Posterior cingulate gyrus (tissue), 11 donors: ENCODE data around the gene ARMCX4.
"Not testable (repeated sequence)": the region's sequence is repeated elsewhere in the genome, so short reads cannot be mapped to it uniquely, and the experiment has no call there.

Source experiments
- DNase-seq, 10 donors: peaks; one replicate each; pipeline versions ENCODE4 v3.0.0 to v3.0.0-alpha.2; 2020 to 2021; ENCODE audit warnings: mixed read lengths in 3 of 10
- intact Hi-C: fragments of 100-400 bp; cut with DNase I; formaldehyde crosslinking; loops from one replicate; pipeline ENCODE4 v1.15.1; 2023

The ARMCX4 gene

GRCh38 chrX:101485212-101485949, at the start of gene ARMCX4:
Gene ARMCX4 (plus strand): TSS chrX:101485456. CDS start chrX:101488590, 3,134 bp downstream.
- intact Hi-C loops, result loop anchor here (10.0 kb wide), 1 partner anchor 71 kb away; no protein-coding TSS in a partner anchor
- DNase-seq, result peak; percentile 58 to 97 (median 74)

GRCh38 chrX:101442085-101442484, 43.2 kb upstream of the ARMCX4 start:
- intact Hi-C loops, result no loop called here

GRCh38 chrX:101449279-101449678, 36.0 kb upstream of the ARMCX4 start:
- intact Hi-C loops, result no loop called here
- DNase-seq, result no peak

More at GRCh38 chrX:101442085-101442484, 43.2 kb upstream of the ARMCX4 start:
- DNase-seq, result no peak

GRCh38 chrX:101450085-101450484, 35.2 kb upstream of the ARMCX4 start:
- DNase-seq, result no peak
- intact Hi-C loops, result no loop called here

- intact Hi-C loops, result no loop called here
- peak in 1 of 10 donors; percentile 35 for DNase-seq
Measured at GRCh38 chrX:101450961-101451360, 34.3 kb upstream of the ARMCX4 start.

- intact Hi-C loops, result no loop called here
- no peak for DNase-seq
Measured at GRCh38 chrX:101452056-101452455, 33.2 kb upstream of the ARMCX4 start.

GRCh38 chrX:101460669-101461068, 24.6 kb upstream of the ARMCX4 start:
- no peak for DNase-seq
- intact Hi-C loops, result no loop called here

GRCh38 chrX:101462892-101463291, 22.4 kb upstream of the ARMCX4 start:
- intact Hi-C loops, result no loop called here
- DNase-seq, result no peak

- DNase-seq, result no peak
- intact Hi-C loops, result no loop called here
Measured at GRCh38 chrX:101478366-101478765, 6.9 kb upstream of the ARMCX4 start.

GRCh38 chrX:101482296-101482695, 3.0 kb upstream of the ARMCX4 start:
- DNase-seq, result no peak
- intact Hi-C loops, result loop anchor here (10.0 kb wide), 1 partner anchor 67 kb away; no protein-coding TSS in a partner anchor

- DNase-seq, result no peak
- intact Hi-C loops, result loop anchor here (10.0 kb wide), 1 partner anchor 69 kb away; no protein-coding TSS in a partner anchor
Measured at GRCh38 chrX:101483705-101484104, 1.6 kb upstream of the ARMCX4 start.

- intact Hi-C loops, result loop anchor here (10.0 kb wide), 1 partner anchor 69 kb away; no protein-coding TSS in a partner anchor
- DNase-seq, result no peak
Measured at GRCh38 chrX:101484135-101484534, 1.1 kb upstream of the ARMCX4 start.

- no peak for DNase-seq
- intact Hi-C loops, result loop anchor here (10.0 kb wide), 1 partner anchor 74 kb away; no protein-coding TSS in a partner anchor
Measured at GRCh38 chrX:101488796-101489195, 3.5 kb downstream of the ARMCX4 start.

GRCh38 chrX:101491943-101492342, 6.7 kb downstream of the ARMCX4 start:
- DNase-seq, result no peak
- intact Hi-C loops, result no loop called here

- intact Hi-C loops, result no loop called here
- DNase-seq, result no peak
Measured at GRCh38 chrX:101493225-101493624, 8.0 kb downstream of the ARMCX4 start.

GRCh38 chrX:101502929-101503328, 17.7 kb downstream of the ARMCX4 start:
- intact Hi-C loops, DNase-seq: not testable (repeated sequence)

GRCh38 chrX:101507372-101507771, 22.1 kb downstream of the ARMCX4 start:
- DNase-seq, result no peak
- intact Hi-C loops, result no loop called here

- intact Hi-C loops, result no loop called here
- DNase-seq, result no peak
Measured at GRCh38 chrX:101507986-101508385, 22.7 kb downstream of the ARMCX4 start.

GRCh38 chrX:101530944-101531343, 45.7 kb downstream of the ARMCX4 start:
- no peak for DNase-seq
- intact Hi-C loops, result no loop called here
